Mesenteric fat pad (tissue), 1 donor: ENCODE data around the gene LGALS9B. TPM values are rescaled to one million over a fixed set of nuclear protein-coding genes. Genes with fewer than 3 reads are reported as not detected.
"Not testable (repeated sequence)": the region's sequence is repeated elsewhere in the genome, so short reads cannot be mapped to it uniquely, and the experiment has no call there.

Experiments used
- DNase-seq: peaks from one replicate; pipeline ENCODE4 v3.0.0-alpha.2; 2020; ENCODE audit warnings: low spot score
- total RNA-seq: library from RNA; stranded (reverse); fragmentation: NEBNext Ultra II Directional; extraction: Animal tissue kit (Norgen Biotek cat#: 25700); gene quantifications from one replicate; pipeline ENCODE4 v1.2.1, GENCODE V29; 2021
- donor health status: DM: yes; HTN: yes; CAD: no.

LGALS9B gene
- total RNA-seq, 1 donor from 2014 or later: not detected

- DNase-seq: not testable (repeated sequence)
Observed at GRCh38 chr17:20417492-20418080, 49.8 kb downstream of the LGALS9B start.

GRCh38 chr17:20416381-20416911 is 50.9 kb downstream of the LGALS9B start:
- DNase-seq: not testable (repeated sequence)

GRCh38 chr17:20415479-20415878 is 51.9 kb downstream of the LGALS9B start:
- not testable (repeated sequence) for DNase-seq

- not testable (repeated sequence) for DNase-seq
Observed at GRCh38 chr17:20401306-20402022, 65.9 kb downstream of the LGALS9B start.

- not testable (repeated sequence) for DNase-seq
Observed at GRCh38 chr17:20400559-20401305, 66.6 kb downstream of the LGALS9B start.

Other genes with a start within 250 kb of the LGALS9B start
- gene CDRT15L2, start 112.2 kb upstream of the LGALS9B start, total RNA-seq: not detected